H9 (cell line): ENCODE data around the gene C7orf57. TPM values are rescaled to one million over a fixed set of nuclear protein-coding genes. Genes with fewer than 3 reads are reported as not detected.

Experiments used
- DNase-seq: peaks from one replicate; pipeline ENCODE4 v3.0.0-alpha.2; 2017
- H2AFZ ChIP-seq: one replicate; pipeline ENCODE4 v1.6.1; 2013; ENCODE audit warnings: mild to moderate bottlenecking, low read length, control low read depth, moderate library complexity
- H2AK5ac ChIP-seq: 2 replicates; pipeline ENCODE4 v1.6.1; 2013; ENCODE audit warnings: low read length, control low read depth, mixed read lengths; ENCODE audit not compliant: insufficient read length
- H2BK120ac ChIP-seq: one replicate; pipeline ENCODE4 v1.6.1; 2013; ENCODE audit warnings: low read depth, mild to moderate bottlenecking, low read length, control low read depth, inconsistent platforms; ENCODE audit not compliant: poor library complexity, severe bottlenecking
- H2BK12ac ChIP-seq: 2 replicates; pipeline ENCODE4 v1.6.1; 2013; ENCODE audit warnings: low read length, control low read depth, mixed read lengths, low read depth; ENCODE audit not compliant: insufficient read length
- H2BK15ac ChIP-seq: 2 replicates; pipeline ENCODE4 v1.6.1; 2013; ENCODE audit warnings: low read depth, low read length, control low read depth
- H2BK20ac ChIP-seq: one replicate; pipeline ENCODE4 v1.6.1; 2013; ENCODE audit warnings: low read depth, mild to moderate bottlenecking, low read length, control low read depth, inconsistent platforms; ENCODE audit not compliant: poor library complexity, severe bottlenecking
- H2BK5ac ChIP-seq: 2 replicates; pipeline ENCODE4 v1.6.1; 2013; ENCODE audit warnings: low read length, control low read depth, mixed read lengths; ENCODE audit not compliant: insufficient read length
- H3K14ac ChIP-seq: 2 replicates; pipeline ENCODE4 v1.6.1; 2013; ENCODE audit warnings: low read length, control low read depth; ENCODE audit not compliant: insufficient read depth
- H3K18ac ChIP-seq: 2 replicates; pipeline ENCODE4 v1.6.1; 2013; ENCODE audit warnings: low read depth, mild to moderate bottlenecking, mixed read lengths, low read length, control low read depth; ENCODE audit not compliant: insufficient read length
- H3K23ac ChIP-seq: 2 replicates; pipeline ENCODE4 v1.6.1; 2013; ENCODE audit warnings: low read length, control low read depth, mixed read lengths, low read depth; ENCODE audit not compliant: insufficient read length
- H3K23me2 ChIP-seq: 2 replicates; pipeline ENCODE4 v1.6.1; 2013; ENCODE audit warnings: low read depth, mild to moderate bottlenecking, mixed read lengths, low read length, control low read depth; ENCODE audit not compliant: insufficient read length, poor library complexity, severe bottlenecking
- H3K27ac ChIP-seq: 2 replicates; pipeline ENCODE4 v1.5.1; 2013; ENCODE audit warnings: low read length, control low read depth, mixed read lengths, low read depth; ENCODE audit not compliant: insufficient read length
- H3K27me3 ChIP-seq: 2 replicates; pipeline ENCODE4 v1.6.1; 2013; ENCODE audit warnings: low read length, control low read depth, inconsistent platforms; ENCODE audit not compliant: insufficient read depth
- H3K4ac ChIP-seq: 2 replicates; pipeline ENCODE4 v1.6.1; 2013; ENCODE audit warnings: low read depth, mild to moderate bottlenecking, control low read depth, inconsistent platforms, low read length, moderate library complexity
- H3K4me1 ChIP-seq: 2 replicates; pipeline ENCODE4 v1.6.1; 2013; ENCODE audit warnings: low read length, control low read depth, inconsistent platforms; ENCODE audit not compliant: insufficient read depth
- H3K4me2 ChIP-seq: 2 replicates; pipeline ENCODE4 v1.6.1; 2013; ENCODE audit warnings: low read length, control low read depth, mixed read lengths; ENCODE audit not compliant: insufficient read length, insufficient read depth
- H3K56ac ChIP-seq: 2 replicates; pipeline ENCODE4 v1.6.1; 2013; ENCODE audit warnings: low read depth, mild to moderate bottlenecking, mixed read lengths, low read length, control low read depth; ENCODE audit not compliant: insufficient read length
- H3K79me1 ChIP-seq: 2 replicates; pipeline ENCODE4 v1.6.1; 2013; ENCODE audit warnings: low read depth, mild to moderate bottlenecking, moderate library complexity, low read length, control low read depth, inconsistent platforms; ENCODE audit not compliant: insufficient read depth, poor library complexity, severe bottlenecking
- H3K79me2 ChIP-seq: 2 replicates; pipeline ENCODE4 v1.6.1; 2013; ENCODE audit warnings: low read length, control low read depth, inconsistent platforms; ENCODE audit not compliant: insufficient read depth
- H3K9ac ChIP-seq: 2 replicates; pipeline ENCODE4 v1.6.1; 2013; ENCODE audit warnings: low read length, control low read depth, mixed read lengths; ENCODE audit not compliant: insufficient read length; ENCODE audit errors: extremely low read depth
- H3K9me3 ChIP-seq: one replicate; pipeline ENCODE4 v1.6.1; 2013; ENCODE audit warnings: low read depth, low read length, inconsistent platforms; ENCODE audit not compliant: control insufficient read depth
- H3T11ph ChIP-seq: one replicate; pipeline ENCODE4 v1.6.1; 2013; ENCODE audit warnings: mild to moderate bottlenecking, low read length, control low read depth, inconsistent platforms
- H4K20me1 ChIP-seq: one replicate; pipeline ENCODE4 v1.6.1; 2013; ENCODE audit not compliant: control insufficient read depth, insufficient read length, insufficient read depth
- H4K5ac ChIP-seq: 2 replicates; pipeline ENCODE4 v1.6.1; 2013; ENCODE audit warnings: low read depth, mild to moderate bottlenecking, mixed read lengths, low read length, control low read depth; ENCODE audit not compliant: insufficient read length
- H4K8ac ChIP-seq: replicated peaks from 2 replicates; pipeline ENCODE4 v1.6.1; 2013; ENCODE audit warnings: low read length, control low read depth, mixed read lengths, low read depth; ENCODE audit not compliant: insufficient read length
- H4K91ac ChIP-seq: 2 replicates; pipeline ENCODE4 v1.6.1; 2013; ENCODE audit warnings: low read depth, mild to moderate bottlenecking, moderate library complexity, mixed read lengths, low read length, control low read depth; ENCODE audit not compliant: insufficient read length
- H3K27ac Mint-ChIP-seq, 3 experiments: 2 replicates in 2 of 3; 3 replicates in 1 of 3; pipeline ENCODE4 v1.8.0; 2020 to 2021; ENCODE audit warnings: mixed read lengths in 3 of 3, mild to moderate bottlenecking in 1 of 3, moderate library complexity in 1 of 3
- H3K27me3 Mint-ChIP-seq: 2 replicates; pipeline ENCODE4 v1.8.0; 2021; ENCODE audit warnings: low read depth, mild to moderate bottlenecking, moderate library complexity, mixed read lengths
- H3K36me3 Mint-ChIP-seq, 3 experiments: 2 replicates in 2 of 3; 3 replicates in 1 of 3; pipeline ENCODE4 v1.8.0; 2020 to 2021; ENCODE audit warnings: low read depth in 3 of 3, mixed read lengths in 3 of 3; ENCODE audit not compliant: insufficient read depth in 1 of 3
- H3K4me1 Mint-ChIP-seq, 2 experiments: 2 replicates each; pipeline ENCODE4 v1.8.0; 2020; ENCODE audit warnings: mixed read lengths in 2 of 2
- H3K4me3 Mint-ChIP-seq, 2 experiments: 2 replicates in 1 of 2; 3 replicates in 1 of 2; pipeline ENCODE4 v1.8.0; 2020 to 2021; ENCODE audit warnings: mild to moderate bottlenecking in 2 of 2, mixed read lengths in 2 of 2, moderate library complexity in 1 of 2
- H3K9me3 Mint-ChIP-seq, 2 experiments: 2 replicates in 1 of 2; 3 replicates in 1 of 2; pipeline ENCODE4 v1.8.0; 2020; ENCODE audit warnings: mild to moderate bottlenecking in 2 of 2, mixed read lengths in 2 of 2, moderate library complexity in 1 of 2
- WGBS: extraction: QIAGEN DNeasy Blood & Tissue Kit; methylation state at CpG from one replicate; pipeline ENCODE4 v1.1.7; 2013; ENCODE audit warnings: missing lambda C conversion rate, low lambda C conversion rate, mixed read lengths; ENCODE audit not compliant: insufficient read length; ENCODE audit errors: extremely low coverage; 5-methylcytosine and 5-hydroxymethylcytosine counted together
- total RNA-seq: library from RNA; stranded (reverse); gene quantifications from 2 replicates; pipeline ENCODE4 v1.2.1, GENCODE V29; 2021
- TF ChIP-seq, protein P1 (sequence below): fragments of 200-600 bp; sonication (generic); conservative IDR thresholded peaks from 3 replicates; pipeline ENCODE4 v1.8.0; 2021; ENCODE audit warnings: antibody characterized with exemption, mild to moderate bottlenecking

Gene C7orf57
- total RNA-seq, 1 experiment from 2014 or later = not detected

- H3K23ac ChIP-seq = no peak overlapping the region
- peak overlapping the region; percentile 66 for H3K9ac ChIP-seq
- no peaks in the 10 kb centered on the region for H3K4me1 ChIP-seq
- TF ChIP-seq, protein P1, sequence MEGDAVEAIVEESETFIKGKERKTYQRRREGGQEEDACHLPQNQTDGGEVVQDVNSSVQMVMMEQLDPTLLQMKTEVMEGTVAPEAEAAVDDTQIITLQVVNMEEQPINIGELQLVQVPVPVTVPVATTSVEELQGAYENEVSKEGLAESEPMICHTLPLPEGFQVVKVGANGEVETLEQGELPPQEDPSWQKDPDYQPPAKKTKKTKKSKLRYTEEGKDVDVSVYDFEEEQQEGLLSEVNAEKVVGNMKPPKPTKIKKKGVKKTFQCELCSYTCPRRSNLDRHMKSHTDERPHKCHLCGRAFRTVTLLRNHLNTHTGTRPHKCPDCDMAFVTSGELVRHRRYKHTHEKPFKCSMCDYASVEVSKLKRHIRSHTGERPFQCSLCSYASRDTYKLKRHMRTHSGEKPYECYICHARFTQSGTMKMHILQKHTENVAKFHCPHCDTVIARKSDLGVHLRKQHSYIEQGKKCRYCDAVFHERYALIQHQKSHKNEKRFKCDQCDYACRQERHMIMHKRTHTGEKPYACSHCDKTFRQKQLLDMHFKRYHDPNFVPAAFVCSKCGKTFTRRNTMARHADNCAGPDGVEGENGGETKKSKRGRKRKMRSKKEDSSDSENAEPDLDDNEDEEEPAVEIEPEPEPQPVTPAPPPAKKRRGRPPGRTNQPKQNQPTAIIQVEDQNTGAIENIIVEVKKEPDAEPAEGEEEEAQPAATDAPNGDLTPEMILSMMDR = peak; percentile 73
- no peak overlapping the region for H4K91ac ChIP-seq
- H3K23me2 ChIP-seq = peaks cover 3% of the 10 kb centered on the region
- H4K8ac ChIP-seq = no peak overlapping the region
- H3K27me3 Mint-ChIP-seq = no peaks in the 10 kb centered on the region
- no peak overlapping the region for H2BK20ac ChIP-seq
- H3K14ac ChIP-seq = peak overlapping the region; percentile 96
- H4K5ac ChIP-seq = peak overlapping the region; percentile 10
- H2BK120ac ChIP-seq = no peak overlapping the region
- H3K9me3 ChIP-seq = no peaks in the 10 kb centered on the region
- H3K18ac ChIP-seq = peak overlapping the region; percentile 97
- peak overlapping the region; percentile 76 for H3K4me3 Mint-ChIP-seq
- H3K27ac ChIP-seq = no peak overlapping the region
- H3K79me2 ChIP-seq = no peaks in the 10 kb centered on the region
- peaks cover 0 to 6% (median 4%) of the 10 kb centered on the region in 3 experiments; a peak in 3 of 7 replicates for H3K36me3 Mint-ChIP-seq
- H3K56ac ChIP-seq = no peak overlapping the region
- H3K79me1 ChIP-seq = no peaks in the 10 kb centered on the region
- H2AFZ ChIP-seq = peak overlapping the region; percentile 9
- peaks cover 32% of the 10 kb centered on the region in 2 experiments for H3K4me1 Mint-ChIP-seq
- H2AK5ac ChIP-seq = no peak overlapping the region
- H2BK5ac ChIP-seq = no peak overlapping the region
- H3K4me2 ChIP-seq = peak overlapping the region; percentile 63
- peak overlapping the region; percentile 80 to 95 (median 93) for H3K27ac Mint-ChIP-seq
- peaks cover 2 to 6% of the 10 kb centered on the region in 2 experiments for H3K9me3 Mint-ChIP-seq
- no peak overlapping the region for H2BK15ac ChIP-seq
- no peak overlapping the region for H3K4ac ChIP-seq
- no peak overlapping the region for H2BK12ac ChIP-seq
- H3K27me3 ChIP-seq = no peaks in the 10 kb centered on the region
- H3T11ph ChIP-seq = no peak overlapping the region
- H4K20me1 ChIP-seq = no peaks in the 10 kb centered on the region
- DNase-seq = peak; percentile 94
- WGBS = no CpG with 5 or more reads among the region's 26 CpGs
Measured at GRCh38 chr7:47991741-47992311, 43.5 kb upstream of the C7orf57 start.
